T-helper 1 cell treated with Interleukin-12 subunit alpha and Interleukin-12 subunit beta and Interleukin-4 antibody, amounts not matched to agents 30 μg/mL and 1 μg/mL, for 36 hours (primary cell): Measurements from ENCODE around the gene NT5DC2.

ENCODE experiments used
- H3K27ac Mint-ChIP-seq: one replicate; pipeline ENCODE4 v1.8.0; 2021; ENCODE audit warnings: mild to moderate bottlenecking, mixed read lengths
- H3K27me3 Mint-ChIP-seq: one replicate; pipeline ENCODE4 v1.8.0; 2021; ENCODE audit warnings: low read depth, mixed read lengths
- H3K36me3 Mint-ChIP-seq: one replicate; pipeline ENCODE4 v1.8.0; 2021; ENCODE audit warnings: low read depth, mixed read lengths
- H3K4me1 Mint-ChIP-seq: one replicate; pipeline ENCODE4 v1.8.0; 2021; ENCODE audit warnings: low read depth, mixed read lengths
- H3K4me3 Mint-ChIP-seq: one replicate; pipeline ENCODE4 v1.8.0; 2021; ENCODE audit warnings: mild to moderate bottlenecking, moderate library complexity, mixed read lengths
- H3K9me3 Mint-ChIP-seq: one replicate; pipeline ENCODE4 v1.8.0; 2021; ENCODE audit warnings: mixed read lengths

Gene NT5DC2

DNA sequence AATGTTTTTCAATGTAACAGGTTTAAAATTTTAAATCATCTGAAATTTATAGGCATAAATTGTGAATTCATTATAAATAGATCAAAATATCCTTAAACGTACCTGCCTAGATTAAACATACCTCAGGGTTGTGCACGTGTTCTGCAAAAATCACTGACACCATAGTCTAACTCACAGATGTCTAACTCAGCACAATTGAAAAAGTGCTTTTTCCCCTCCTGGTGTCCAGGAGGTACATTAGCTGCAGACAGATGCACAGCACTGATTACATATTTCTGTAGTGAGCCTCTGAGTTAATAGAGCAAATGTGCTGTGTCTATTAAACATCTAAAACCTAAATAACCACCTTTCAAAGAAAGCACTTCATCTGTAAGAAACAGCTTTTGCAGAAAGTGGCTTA, 13.5 kb upstream of the NT5DC2 start:
- Mint-ChIP-seq H3K27ac (no peak overlapping the region), H3K4me1 (peaks cover 2% of the 10 kb centered on the region), H3K27me3 (no peaks in the 10 kb centered on the region), H3K36me3 (peaks cover 20% of the 10 kb centered on the region), H3K9me3 (no peaks in the 10 kb centered on the region), H3K4me3 (no peak overlapping the region)

DNA sequence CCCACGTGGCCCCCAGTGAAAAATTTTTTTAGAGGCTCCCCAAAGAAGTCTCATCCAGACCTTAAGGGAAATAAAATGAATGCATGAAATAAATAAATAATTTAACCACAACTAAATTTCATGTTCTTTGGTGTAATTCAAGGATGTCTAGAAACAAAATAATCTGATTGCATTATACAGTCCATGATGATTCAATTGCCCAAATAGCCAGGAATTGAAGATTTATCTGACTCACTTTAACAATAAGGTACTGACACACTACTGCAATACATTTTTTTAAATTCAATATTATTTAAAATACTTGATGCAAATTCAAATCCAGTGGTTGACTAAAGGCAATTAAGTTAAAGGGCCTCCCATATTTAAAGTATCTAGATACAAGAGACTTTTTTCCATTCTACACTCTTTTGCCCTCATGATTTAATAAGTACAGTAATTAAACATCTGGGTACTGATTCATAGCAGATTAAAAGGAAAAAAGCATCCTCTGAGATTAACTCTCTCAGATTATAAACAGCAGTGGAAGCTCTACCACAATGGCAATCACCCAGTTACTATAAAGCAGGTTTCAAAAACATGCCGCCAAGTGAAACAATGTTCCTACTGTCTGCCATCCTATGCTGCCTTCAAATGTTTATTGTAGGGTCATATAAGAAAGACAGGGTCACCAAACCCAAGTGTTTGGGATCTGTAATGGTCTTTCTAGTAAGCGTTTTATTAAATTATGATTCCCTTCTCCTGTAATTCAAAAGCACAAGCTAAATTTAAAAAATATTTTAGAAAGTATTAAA, 12.6 kb upstream of the NT5DC2 start:
- Mint-ChIP-seq H3K27ac (no peak overlapping the region), H3K36me3 (peaks cover 21% of the 10 kb centered on the region)

DNA sequence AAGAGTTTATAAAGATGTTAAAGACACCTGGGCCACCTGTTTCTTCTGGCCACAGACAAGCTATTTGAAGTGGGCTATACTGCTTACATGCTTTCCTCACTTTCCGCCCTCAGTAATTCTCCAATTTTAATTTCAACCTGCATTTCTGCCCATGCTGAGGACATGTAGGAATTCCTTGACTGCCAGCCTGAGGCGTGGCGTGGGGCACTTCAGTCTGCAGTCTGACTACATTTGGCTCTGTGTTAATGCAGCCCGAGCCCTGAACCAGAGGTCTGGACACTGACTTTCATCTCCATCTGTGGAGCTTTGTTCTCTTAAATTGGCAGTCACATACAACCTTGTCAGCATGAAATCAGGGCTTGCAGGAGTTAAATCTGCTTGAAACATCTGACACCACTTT, 11.3 kb upstream of the NT5DC2 start:
- Mint-ChIP-seq H3K36me3 (peaks cover 19% of the 10 kb centered on the region), H3K27ac (no peak overlapping the region), H3K9me3 (no peaks in the 10 kb centered on the region), H3K4me3 (no peak overlapping the region), H3K4me1 (peaks cover 2% of the 10 kb centered on the region), H3K27me3 (no peaks in the 10 kb centered on the region)

More for the DNA sequence above, 12.6 kb upstream of the NT5DC2 start:
- Mint-ChIP-seq H3K27me3 (no peaks in the 10 kb centered on the region), H3K4me3 (no peak overlapping the region), H3K4me1 (peaks cover 2% of the 10 kb centered on the region), H3K9me3 (no peaks in the 10 kb centered on the region)

DNA sequence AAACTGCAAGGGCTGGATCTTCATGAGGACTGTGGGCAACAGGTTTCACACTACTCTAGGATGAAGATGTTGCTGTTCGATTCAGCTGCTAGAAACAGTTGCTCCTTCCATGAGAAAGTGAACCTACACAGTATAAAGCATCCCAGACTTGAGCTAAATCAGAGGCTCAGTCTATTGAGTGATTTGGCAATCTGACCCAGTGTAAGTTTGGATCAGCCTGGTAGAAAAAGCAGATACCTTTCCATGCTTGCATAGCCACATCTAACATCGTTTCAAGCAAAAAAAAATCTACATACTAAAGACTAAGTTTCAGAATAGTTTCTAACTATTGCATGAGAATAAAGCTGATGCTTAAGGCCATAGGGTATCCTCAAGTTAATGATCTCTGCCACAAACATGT, 7.4 kb upstream of the NT5DC2 start:
- no peak overlapping the region for H3K4me3 Mint-ChIP-seq
- peaks cover 23% of the 10 kb centered on the region for H3K4me1 Mint-ChIP-seq
- H3K36me3 Mint-ChIP-seq, result peaks cover 25% of the 10 kb centered on the region
- no peaks in the 10 kb centered on the region for H3K9me3 Mint-ChIP-seq
- no peaks in the 10 kb centered on the region for H3K27me3 Mint-ChIP-seq
- H3K27ac Mint-ChIP-seq, result peak overlapping the region; percentile 22

DNA sequence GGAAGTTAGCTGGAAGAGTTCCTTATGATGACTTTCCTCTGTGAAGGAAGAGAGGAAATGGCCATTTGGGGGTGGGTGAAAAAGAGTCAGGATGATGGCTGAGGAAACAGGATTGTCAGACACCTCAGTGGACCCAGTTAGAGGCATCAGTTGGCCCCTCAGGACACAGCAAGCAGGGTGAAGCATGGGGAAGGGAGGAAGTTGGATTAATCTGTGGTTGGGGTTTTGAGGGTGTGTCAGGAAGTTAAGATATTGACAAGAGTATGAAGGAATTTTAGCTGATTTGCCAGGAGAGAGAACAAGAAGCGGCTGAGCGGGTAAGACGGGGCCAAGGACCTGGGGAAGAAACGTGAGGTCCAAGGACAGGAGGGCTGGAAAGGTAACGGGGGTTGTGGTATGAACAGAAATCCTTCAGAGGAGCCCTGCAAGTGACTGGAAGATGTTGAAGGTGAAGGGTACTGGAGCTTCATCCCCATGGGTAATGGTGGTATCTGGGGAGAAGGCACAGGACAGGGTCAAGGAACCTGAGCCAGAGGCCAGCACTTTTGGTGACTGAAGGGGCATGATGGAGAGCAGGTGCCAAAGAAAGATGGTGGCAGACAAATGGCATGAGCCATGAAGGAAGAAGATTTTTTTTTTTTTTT, 5.5 kb upstream of the NT5DC2 start:
- Mint-ChIP-seq H3K4me3 (peak overlapping the region; percentile 53), H3K36me3 (peaks cover 20% of the 10 kb centered on the region), H3K27ac (peak overlapping the region; percentile 51), H3K4me1 (peaks cover 31% of the 10 kb centered on the region), H3K27me3 (no peaks in the 10 kb centered on the region), H3K9me3 (no peaks in the 10 kb centered on the region)

DNA sequence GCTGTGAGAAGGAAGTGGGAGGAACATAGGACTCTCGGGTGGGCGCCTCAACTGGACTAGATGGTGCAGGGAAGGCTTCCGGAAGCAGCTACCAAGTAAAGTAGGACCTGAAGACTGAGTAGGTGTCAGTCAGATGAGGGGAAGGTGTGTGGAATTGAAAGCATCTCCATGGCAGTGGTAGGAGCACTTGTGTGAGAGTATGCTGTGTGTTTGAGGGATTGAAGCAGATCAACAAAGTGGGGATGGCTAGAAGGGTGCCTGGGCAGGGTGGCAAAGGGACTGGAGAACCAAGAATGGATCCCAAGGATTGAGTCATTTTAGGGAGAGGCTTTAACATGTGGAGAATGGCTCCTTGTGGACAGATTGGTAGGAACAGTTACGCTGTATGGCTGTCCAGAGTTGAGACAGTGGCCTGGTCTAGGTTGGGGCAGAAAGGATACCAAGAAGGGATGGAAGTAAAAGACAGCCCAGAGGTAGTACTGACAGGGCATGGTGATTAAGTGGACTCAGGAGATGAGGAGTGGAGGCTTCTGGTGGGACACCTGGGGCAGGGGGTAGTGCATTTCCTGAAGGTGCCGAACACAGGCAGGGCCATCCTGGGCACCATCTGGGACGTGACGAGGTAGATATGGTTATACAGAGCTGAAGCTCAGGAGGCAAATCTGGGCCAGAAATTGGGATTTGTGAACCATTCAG, 4.2 kb upstream of the NT5DC2 start:
- H3K36me3 Mint-ChIP-seq, result peaks cover 20% of the 10 kb centered on the region
- no peaks in the 10 kb centered on the region for H3K27me3 Mint-ChIP-seq
- H3K27ac Mint-ChIP-seq, result peak overlapping the region; percentile 99
- peak overlapping the region; percentile 99 for H3K4me3 Mint-ChIP-seq
- H3K4me1 Mint-ChIP-seq, result peaks cover 31% of the 10 kb centered on the region
- H3K9me3 Mint-ChIP-seq, result no peaks in the 10 kb centered on the region

DNA sequence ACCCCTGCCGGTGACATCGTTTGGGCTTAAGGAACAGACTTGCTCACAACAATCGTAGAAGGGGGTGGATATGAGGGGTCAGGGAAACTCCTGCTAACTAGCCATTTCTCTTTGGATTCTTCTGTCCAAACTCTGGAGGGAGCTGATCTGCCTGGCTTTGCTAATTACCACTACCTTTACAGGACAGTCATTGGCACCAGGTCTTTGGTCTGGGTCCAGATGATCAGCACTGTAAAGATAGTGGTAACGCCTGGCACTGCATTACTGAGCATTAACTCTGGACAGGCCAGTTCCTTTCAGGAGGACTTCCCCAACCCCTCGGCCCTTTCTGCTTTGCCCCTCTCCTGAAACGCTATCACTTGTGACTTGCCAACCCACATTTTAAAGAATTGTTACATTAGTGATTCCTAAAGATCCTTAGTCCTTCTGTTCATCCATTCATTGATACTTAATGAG, 3.5 kb upstream of the NT5DC2 start:
- peaks cover 20% of the 10 kb centered on the region for H3K36me3 Mint-ChIP-seq
- H3K9me3 Mint-ChIP-seq, result no peaks in the 10 kb centered on the region
- H3K4me1 Mint-ChIP-seq, result peaks cover 36% of the 10 kb centered on the region
- H3K4me3 Mint-ChIP-seq, result peak overlapping the region; percentile 99
- H3K27me3 Mint-ChIP-seq, result no peaks in the 10 kb centered on the region
- H3K27ac Mint-ChIP-seq, result peak overlapping the region; percentile 99

DNA sequence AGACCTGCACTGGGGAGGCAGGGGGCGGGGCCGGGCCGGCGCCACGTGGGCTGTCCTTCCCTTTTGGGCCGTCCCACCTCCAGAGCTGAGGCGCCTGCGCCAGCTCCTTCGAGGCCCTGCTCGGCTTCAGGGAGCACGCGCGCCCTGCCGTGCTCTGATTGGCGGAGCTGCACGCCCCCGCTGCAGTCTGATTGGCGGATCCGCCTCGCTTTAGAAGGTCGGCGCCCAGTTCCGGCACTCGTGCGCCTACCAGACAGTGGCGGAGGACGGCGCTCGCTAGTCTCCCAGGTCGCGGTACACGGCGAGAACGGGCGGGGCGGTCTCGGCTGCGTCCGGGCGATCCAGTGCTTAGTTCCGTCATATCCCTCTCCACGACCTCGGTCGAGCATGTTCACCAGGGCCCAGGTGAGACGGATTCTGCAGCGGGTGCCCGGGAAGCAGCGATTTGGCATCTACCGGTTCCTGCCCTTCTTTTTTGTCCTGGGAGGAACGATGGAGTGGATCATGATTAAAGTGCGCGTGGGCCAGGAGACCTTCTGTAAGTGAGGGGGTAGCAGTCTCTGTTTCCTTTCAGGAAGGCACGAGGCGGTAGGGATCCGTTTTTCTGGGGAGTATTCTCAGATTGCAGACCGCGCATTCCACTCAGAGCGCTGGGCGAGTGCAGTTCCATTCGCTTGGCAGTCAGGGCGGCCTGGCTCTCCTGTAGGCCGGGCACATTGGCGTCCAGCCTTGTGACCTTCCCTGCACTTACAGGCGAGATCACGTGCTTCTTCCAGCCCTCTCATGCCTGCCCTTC, 2.9 kb upstream of the NT5DC2 start, which contains the start of gene UQCC5:
TSS of gene UQCC5 (plus strand) at position 237 of the 796 bp plus-strand sequence. CDS start at position 388, 151 bp downstream.
- H3K9me3 Mint-ChIP-seq, result no peaks in the 10 kb centered on the region
- H3K4me3 Mint-ChIP-seq, result peak within 1 kb of the TSS; percentile 99
- H3K27ac Mint-ChIP-seq, result peak within 1 kb of the TSS; percentile 99
- H3K4me1 Mint-ChIP-seq, result peaks cover 39% of the 10 kb centered on the region
- H3K27me3 Mint-ChIP-seq, result no peaks in the 10 kb centered on the region
- peaks cover 17% of the 10 kb centered on the region for H3K36me3 Mint-ChIP-seq

DNA sequence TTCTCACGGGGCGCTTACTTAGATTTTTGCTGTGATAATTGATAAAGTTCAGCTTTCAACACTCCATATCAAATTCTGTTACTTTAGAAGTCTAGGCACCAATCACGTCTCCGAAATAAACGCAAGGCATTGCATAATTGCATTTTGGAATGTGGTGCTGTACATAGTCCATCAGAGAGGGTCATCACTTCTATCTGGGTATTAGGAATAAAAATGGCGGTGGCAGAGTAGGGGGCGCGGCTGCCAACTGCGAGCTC, 2.4 kb upstream of the NT5DC2 start:
- Mint-ChIP-seq H3K36me3 (peaks cover 17% of the 10 kb centered on the region), H3K27ac (peak overlapping the region; percentile 16), H3K9me3 (no peaks in the 10 kb centered on the region), H3K4me3 (peak overlapping the region; percentile 99), H3K27me3 (no peaks in the 10 kb centered on the region), H3K4me1 (peaks cover 39% of the 10 kb centered on the region)

DNA sequence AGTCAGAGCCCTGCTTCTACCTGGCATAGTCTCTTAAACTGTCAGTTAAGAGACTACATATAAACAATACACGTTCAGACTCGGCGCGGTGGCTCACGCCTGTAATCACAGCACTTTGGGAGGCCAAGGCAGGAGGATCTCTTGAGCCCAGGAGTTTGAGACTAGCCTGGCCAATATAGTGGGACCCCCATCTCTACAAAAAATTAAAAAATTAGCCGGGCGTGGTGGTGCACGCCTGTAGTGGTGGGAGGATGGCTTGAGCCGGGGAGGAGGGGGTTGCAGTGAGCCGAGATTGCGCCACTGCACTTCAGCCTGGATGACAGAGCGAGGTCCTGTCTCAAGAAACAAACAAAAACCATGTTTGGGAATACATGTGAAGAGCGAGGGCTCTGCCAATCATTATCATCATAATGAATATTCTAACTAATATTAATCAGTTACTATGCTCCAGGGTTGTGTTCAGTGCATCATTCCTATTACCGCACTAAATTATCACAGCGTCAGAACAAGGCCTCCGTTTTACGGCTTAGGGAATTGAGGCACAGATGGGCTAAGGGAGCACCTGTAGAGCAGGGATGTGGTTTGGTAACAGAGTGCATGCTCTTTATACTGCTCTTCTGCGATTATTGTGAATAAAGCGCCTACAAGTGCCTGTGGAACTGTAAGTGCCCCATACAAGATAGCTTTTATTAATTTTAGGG, 1.9 kb upstream of the NT5DC2 start:
- Mint-ChIP-seq H3K4me1 (peaks cover 39% of the 10 kb centered on the region), H3K27ac (peak overlapping the region; percentile 26), H3K36me3 (peaks cover 17% of the 10 kb centered on the region), H3K9me3 (no peaks in the 10 kb centered on the region), H3K27me3 (no peaks in the 10 kb centered on the region), H3K4me3 (peak overlapping the region; percentile 73)

DNA sequence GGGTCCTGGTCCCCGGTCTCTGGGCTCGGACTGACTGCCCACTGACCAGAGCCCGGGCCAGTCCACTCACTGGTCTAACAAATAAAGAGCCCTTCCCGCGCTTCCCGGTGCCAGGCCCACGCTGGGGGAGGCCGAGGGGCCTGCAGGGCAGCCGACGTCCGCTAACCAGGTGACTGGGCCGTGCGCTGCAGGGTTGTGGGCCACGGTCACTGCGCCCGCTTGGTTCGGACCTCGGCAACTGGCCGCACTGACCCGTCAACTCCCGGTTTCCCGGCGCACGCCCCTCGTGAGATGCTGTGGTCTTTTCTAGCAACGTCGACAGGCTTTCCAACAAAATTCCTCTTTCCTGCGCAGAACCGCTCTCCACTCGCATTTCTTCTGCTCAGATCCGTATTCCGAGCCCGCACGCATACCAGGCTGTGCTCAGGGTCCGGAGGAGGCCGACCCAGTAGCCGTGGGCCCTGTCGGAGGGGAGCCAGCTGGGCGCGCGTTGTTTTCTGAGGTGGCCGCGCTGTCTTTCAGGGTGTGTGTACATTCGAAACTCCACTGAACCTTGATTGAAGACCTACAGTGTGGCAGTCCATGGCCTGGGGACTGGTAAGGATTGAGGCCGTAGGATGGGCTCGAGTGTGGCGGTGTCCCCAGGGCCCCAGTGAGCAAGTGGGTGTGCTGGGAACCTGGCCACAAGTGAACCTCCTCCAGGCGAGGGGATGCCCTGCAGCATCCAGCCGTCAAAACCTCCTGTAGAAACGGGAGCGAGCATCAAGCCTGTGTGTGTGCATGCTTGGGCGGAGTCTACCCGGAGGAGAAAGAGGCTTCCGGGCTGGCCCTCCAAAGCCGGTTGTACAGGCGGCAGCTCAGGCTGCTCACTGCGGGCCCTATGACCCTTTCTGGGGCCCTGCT, 875 bp upstream of the NT5DC2 start:
- Mint-ChIP-seq H3K27ac (peak overlapping the region; percentile 65), H3K36me3 (peaks cover 17% of the 10 kb centered on the region), H3K4me3 (peak overlapping the region; percentile 85), H3K27me3 (no peaks in the 10 kb centered on the region), H3K4me1 (peaks cover 37% of the 10 kb centered on the region), H3K9me3 (no peaks in the 10 kb centered on the region)

DNA sequence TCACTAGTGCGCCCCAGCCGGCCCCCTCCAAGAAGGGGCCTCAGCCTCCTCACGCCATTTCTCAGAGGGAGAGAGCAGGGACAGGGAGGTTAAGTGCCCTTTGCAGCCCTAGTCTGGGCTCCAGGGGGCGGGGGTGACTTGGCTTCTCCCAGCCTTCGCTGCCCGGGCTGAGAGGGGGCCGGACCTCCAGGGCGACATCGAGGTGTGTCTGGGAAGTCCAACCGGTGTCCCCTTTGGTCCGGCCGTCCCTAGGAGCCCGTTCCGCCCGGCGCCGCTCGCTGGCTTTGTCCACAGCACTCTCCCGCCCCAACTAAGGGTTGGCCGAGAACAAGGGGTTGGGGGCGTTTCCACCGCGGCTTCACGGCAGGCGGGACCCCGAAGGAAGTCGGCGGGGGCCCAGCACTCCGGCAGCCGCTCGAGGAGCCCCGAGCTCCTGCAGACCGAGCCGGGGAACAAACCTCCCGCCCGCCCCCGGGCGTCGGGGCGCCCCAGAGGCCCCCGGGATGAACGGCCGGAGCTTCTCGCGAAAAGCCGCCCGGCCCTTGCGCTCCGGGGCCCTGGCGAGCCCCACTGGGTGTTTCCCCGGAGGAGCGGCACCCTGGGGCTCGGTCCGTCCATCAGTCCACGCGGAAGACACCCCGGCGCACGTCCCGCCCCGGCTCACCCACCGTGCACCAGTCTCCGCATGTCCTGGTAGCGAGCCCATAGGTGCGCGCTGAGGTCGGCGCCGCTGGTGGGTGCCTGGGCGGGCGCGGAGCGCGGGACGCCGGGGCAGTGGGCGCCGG, 627 bp downstream of the NT5DC2 start:
- Mint-ChIP-seq H3K9me3 (no peaks in the 10 kb centered on the region), H3K4me1 (peaks cover 26% of the 10 kb centered on the region), H3K27ac (peak overlapping the region; percentile 26), H3K27me3 (no peaks in the 10 kb centered on the region), H3K36me3 (peaks cover 9% of the 10 kb centered on the region), H3K4me3 (peak overlapping the region; percentile 69)
